HepG2 (cell line): Measurements from ENCODE around the gene DMXL2. TPM values are rescaled to one million over a fixed set of nuclear protein-coding genes. Genes with fewer than 3 reads are reported as not detected.

Source experiments
- ATAC-seq: fragments of 200-7000 bp; cut with Tn5 transposase; 3 replicates; pipeline ENCODE4 v1.9.1; 2020; ENCODE audit warnings: mild to moderate bottlenecking, moderate library complexity
- BruUV-seq: library from RNA; stranded (reverse); fragments of 400-500 nt; replicated peaks from 2 replicates; lab custom pipeline; 2021; lab: Mats Ljungman, UMichigan
- CTCF ChIA-PET: fragments of 300-600 bp; formaldehyde crosslinking; extraction: SDS; loops from one replicate; lab custom pipeline; 2021; ENCODE audit warnings: low total read pairs, inconsistent platforms, low intra/inter-chr PET ratio; lab: Yijun Ruan, JAX
- POLR2A ChIA-PET: fragments of 350-600 bp; sonication (Branson Sonifier 250); formaldehyde crosslinking; loops from one replicate; lab custom pipeline; 2020; ENCODE audit warnings: antibody characterized with exemption, inconsistent platforms; lab: Yijun Ruan, JAX
- DNase-seq: peaks from one replicate; pipeline ENCODE4 v3.0.0-alpha.2; 2015; ENCODE audit warnings: low spot score
- FAIRE-seq: peaks from 3 replicates; lab custom pipeline; 2011; peaks lifted over from hg19 to GRCh38; lab: Jason Lieb, UNC
- H2AFZ ChIP-seq: one replicate; pipeline ENCODE4 v1.6.1; 2011; ENCODE audit warnings: low read length, inconsistent platforms
- H3K27ac ChIP-seq: fragments of 300-600 bp; 3 replicates; pipeline ENCODE4 v1.8.0; 2011; ENCODE audit warnings: mixed run types, mild to moderate bottlenecking, mixed read lengths, low read length, inconsistent platforms; ENCODE audit not compliant: insufficient read depth; ENCODE audit errors: extremely low read length
- H3K27me3 ChIP-seq, 2 experiments: fragments of 200-600 bp in 1 of 2; 2 replicates in 1 of 2; 3 replicates in 1 of 2; pipeline versions ENCODE4 v1.6.0 to v1.8.0; 2011; ENCODE audit warnings: low read length in 2 of 2, mild to moderate bottlenecking in 2 of 2, moderate library complexity in 2 of 2, inconsistent platforms in 1 of 2; ENCODE audit not compliant: insufficient read depth in 2 of 2, control insufficient read depth in 1 of 2
- H3K36me3 ChIP-seq, 2 experiments: fragments of 200-600 bp in 1 of 2; replicated peaks in 1 of 2; 2 replicates in 1 of 2; 3 replicates in 1 of 2; pipeline versions ENCODE4 v1.5.1 to v1.8.0; 2011; ENCODE audit warnings: low read length in 2 of 2, inconsistent platforms in 1 of 2; ENCODE audit not compliant: insufficient read depth in 2 of 2, control insufficient read depth in 1 of 2
- H3K4me1 ChIP-seq: 2 replicates; pipeline ENCODE4 v1.5.1; 2012; ENCODE audit warnings: low read length, inconsistent platforms; ENCODE audit not compliant: insufficient read depth
- H3K4me2 ChIP-seq: 2 replicates; pipeline ENCODE4 v1.6.0; 2011; ENCODE audit warnings: low read depth, low read length, inconsistent platforms
- H3K4me3 ChIP-seq, 3 experiments: fragments of 200-600 bp in 1 of 3; sonication (generic), shearing (Covaris generic) in 1 of 3; replicated peaks in 1 of 3; 2 replicates each; pipeline ENCODE4 v1.5.1; 2011 to 2016; ENCODE audit warnings: low read length in 3 of 3, inconsistent platforms in 2 of 3, low read depth in 2 of 3, mild to moderate bottlenecking in 2 of 3, control low read depth in 1 of 3, mixed read lengths in 1 of 3; ENCODE audit not compliant: insufficient read depth in 1 of 3
- H3K79me2 ChIP-seq: one replicate; pipeline ENCODE4 v1.6.1; 2011; ENCODE audit warnings: low read length, inconsistent platforms; ENCODE audit not compliant: insufficient read depth
- H3K9ac ChIP-seq: 2 replicates; pipeline ENCODE4 v1.6.0; 2011; ENCODE audit warnings: mild to moderate bottlenecking, low read depth, low read length, inconsistent platforms; ENCODE audit not compliant: insufficient read depth
- H3K9me3 ChIP-seq: 2 replicates; pipeline ENCODE4 v1.5.1; 2012; ENCODE audit warnings: mild to moderate bottlenecking, low read length
- H4K20me1 ChIP-seq: 2 replicates; pipeline ENCODE4 v1.6.0; 2011; ENCODE audit warnings: inconsistent platforms, mild to moderate bottlenecking, low read length, moderate library complexity; ENCODE audit not compliant: insufficient read depth
- AKNA ChIP-seq: sonication (generic); formaldehyde crosslinking; IDR thresholded peaks from 2 replicates; pipeline ENCODE4 v1.4.0; 2020; ENCODE audit warnings: missing genetic modification reagents, borderline replicate concordance
- ERF ChIP-seq: IDR thresholded peaks from 2 replicates; pipeline ENCODE4 v1.6.1; 2018; ENCODE audit warnings: missing biosample characterization, missing genetic modification reagents
- MAFK ChIP-seq, 2 experiments: IDR thresholded peaks in 1 of 2; conservative IDR thresholded peaks in 1 of 2; 2 replicates each; pipeline ENCODE4 v1.6.1; 2011; ENCODE audit warnings: improper control_type of control experiment in 2 of 2, low read length in 2 of 2
- PLRG1 ChIP-seq: fragments of 450-650 bp; conservative IDR thresholded peaks from 2 replicates; pipeline ENCODE4 v1.6.1; 2016
- PRPF4 ChIP-seq: fragments of 200-400 bp; formaldehyde crosslinking; IDR thresholded peaks from 2 replicates; pipeline ENCODE4 v1.6.1; 2016; ENCODE audit warnings: low read length, low read depth; ENCODE audit not compliant: poor library complexity, severe bottlenecking
- RARA ChIP-seq: IDR thresholded peaks from 2 replicates; pipeline ENCODE4 v1.6.1; 2016; ENCODE audit warnings: missing genetic modification reagents, missing compliant biosample characterization
- ZBTB46 ChIP-seq: sonication (generic); formaldehyde crosslinking; IDR thresholded peaks from 2 replicates; pipeline ENCODE4 v1.4.0; 2020; ENCODE audit warnings: mild to moderate bottlenecking, missing genetic modification reagents, borderline replicate concordance
- ZBTB49 ChIP-seq: sonication (generic); formaldehyde crosslinking; IDR thresholded peaks from 2 replicates; pipeline ENCODE4 v1.4.0; 2020; ENCODE audit warnings: missing genetic modification reagents, borderline replicate concordance
- ZNF512B ChIP-seq: sonication (generic); formaldehyde crosslinking; IDR thresholded peaks from 2 replicates; pipeline ENCODE4 v1.5.1; 2020; ENCODE audit warnings: missing genetic modification reagents, mild to moderate bottlenecking, borderline replicate concordance
- ZNF605 ChIP-seq: sonication (generic); formaldehyde crosslinking; IDR thresholded peaks from 2 replicates; pipeline ENCODE4 v1.8.0; 2022; ENCODE audit warnings: mild to moderate bottlenecking, missing genetic modification reagents
- WGBS: methylation state at CpG from one replicate; pipeline ENCODE4 v1.1.6; 2017; ENCODE audit warnings: low lambda C conversion rate; 5-methylcytosine and 5-hydroxymethylcytosine counted together
- in situ Hi-C: cut with HindIII; loops from 2 replicates; pipeline ENCODE4 v1.10.0; 2017; ENCODE audit warnings: low pct_unique_long_range_greater_than_20kb; ENCODE audit not compliant: extremely low pct_ligation_motif_present
- intact Hi-C: fragments of 100-400 bp; cut with micrococcal nuclease; formaldehyde crosslinking; loops from one replicate; pipeline ENCODE4 v1.10.0; 2022; ENCODE audit not compliant: unreplicated experiment
- polyA plus RNA-seq, 8 experiments: library from polyadenylated mRNA; depleted of rRNA in 3 of 8; stranded (reverse) in 7 of 8; unstranded in 1 of 8; fragments of >200 nt; fragmentation: Illumina TruSeq in 4 of 8; extraction: Trizol in 4 of 8; gene quantifications; 2 replicates each; pipeline versions ENCODE4 v1.2.1 to v1.2.3, GENCODE V29; 2011 to 2016; ENCODE audit warnings: low read depth in 4 of 8, missing spikeins in 1 of 8, mixed read lengths in 1 of 8; ENCODE audit not compliant: insufficient read depth in 1 of 8
- total RNA-seq, 5 experiments: library from RNA; depleted of rRNA; stranded (reverse); fragments of >200 nt; fragmentation: Illumina TruSeq; extraction: Trizol; gene quantifications; 2 replicates each; pipeline ENCODE4 v1.2.3, GENCODE V29; 2016; ENCODE audit warnings: low read depth in 1 of 5

DMXL2 gene
- total and polyA plus RNA-seq, 2 of the 13 experiments (the other 11 are each of a cell fraction or from before 2014, with no cell fraction given), result 11.6 to 15.3 TPM

- TF ChIP-seq ZBTB49 (CRISPR knock-in tag) (no peak), MAFK (conservative IDR thresholded peaks at IDR 0.05 in 1 of 2, IDR thresholded peaks at IDR 0.05 in 1 of 2; ENCODE audit: low read length in 2 of 2) (peak; percentile 97 to 98), ZNF605 (CRISPR knock-in tag) (no peak), ERF (CRISPR knock-in tag) (no peak), ZBTB46 (CRISPR knock-in tag) (no peak)
Measured at GRCh38 chr15:51585986-51586385, 36.6 kb downstream of the DMXL2 start (continued).

GRCh38 chr15:51580982-51581381 lies 41.6 kb downstream of the DMXL2 start:
- H3K27me3 ChIP-seq, result no peaks in the 10 kb centered on the region
- no peak overlapping the region for H3K9ac ChIP-seq
- no peaks in the 10 kb centered on the region for H4K20me1 ChIP-seq
- CTCF ChIA-PET, result no interaction called here
- H3K4me3 ChIP-seq, result no peak overlapping the region
- H2AFZ ChIP-seq, result no peak overlapping the region
- no peak for FAIRE-seq
- no peaks in the 10 kb centered on the region for H3K36me3 ChIP-seq
- in situ Hi-C loops, result no loop called here
- POLR2A ChIA-PET, result no interaction called here
- intact Hi-C loops, result no loop called here
- no peaks in the 10 kb centered on the region for H3K79me2 ChIP-seq
- no TSS peak for BruUV-seq
- no peak for ATAC-seq
- peaks cover 4% of the 10 kb centered on the region for H3K4me1 ChIP-seq
- H3K4me2 ChIP-seq, result no peak overlapping the region
- H3K9me3 ChIP-seq, result no peaks in the 10 kb centered on the region
- WGBS, result 96% methylated on average over 3 of the region's 4 CpGs
- no peak for DNase-seq
- H3K27ac ChIP-seq, result no peak overlapping the region
- TF ChIP-seq PLRG1, result no peak
- TF ChIP-seq RARA, result no peak
- TF ChIP-seq PRPF4, result no peak
- no peak for TF ChIP-seq AKNA
- no peak for TF ChIP-seq ZNF512B (CRISPR knock-in tag)
